ENCODE data around the gene VAPA.

DNA sequence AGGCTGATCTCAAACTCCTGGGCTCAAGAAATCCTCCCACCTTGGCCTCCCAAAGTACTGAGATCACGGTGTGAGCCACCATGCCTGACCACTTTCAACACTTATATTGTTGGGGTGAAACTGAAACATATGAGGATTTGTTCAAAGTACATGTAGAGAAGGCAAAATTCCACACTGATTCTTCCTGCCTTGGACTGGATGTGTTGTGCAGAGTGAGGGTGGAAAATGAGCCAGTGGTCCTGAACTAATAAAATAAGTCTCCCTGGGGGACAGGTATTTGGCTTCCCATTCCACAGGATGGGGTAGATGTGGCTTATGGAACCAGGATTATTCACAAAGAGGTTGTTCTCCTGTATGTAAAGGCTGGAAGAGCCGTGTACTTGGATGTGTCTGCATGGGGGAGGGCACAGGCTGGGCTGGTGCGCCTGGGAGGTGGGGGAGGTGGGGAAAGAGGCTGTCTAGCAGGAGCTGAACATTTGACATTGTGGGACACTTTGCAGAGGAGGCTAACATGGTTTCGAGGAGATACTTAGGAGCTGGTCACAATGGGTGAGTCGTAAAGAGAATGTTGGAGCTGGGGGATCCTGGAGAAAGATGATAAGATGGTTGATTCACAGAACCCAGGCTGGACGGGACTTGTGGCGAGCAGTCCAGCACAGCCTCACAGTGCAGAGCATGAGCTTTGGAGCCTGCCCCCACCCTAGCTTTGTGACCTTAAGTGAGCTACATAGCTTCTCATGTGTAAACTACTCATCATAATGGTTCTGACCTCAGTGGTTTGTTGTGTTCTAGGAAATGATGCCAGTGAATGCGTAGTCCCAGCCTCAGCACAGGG, 28.4 kb upstream of the VAPA start, which contains the start of gene TXNDC2:
- TF ChIP-seq, protein P1, sequence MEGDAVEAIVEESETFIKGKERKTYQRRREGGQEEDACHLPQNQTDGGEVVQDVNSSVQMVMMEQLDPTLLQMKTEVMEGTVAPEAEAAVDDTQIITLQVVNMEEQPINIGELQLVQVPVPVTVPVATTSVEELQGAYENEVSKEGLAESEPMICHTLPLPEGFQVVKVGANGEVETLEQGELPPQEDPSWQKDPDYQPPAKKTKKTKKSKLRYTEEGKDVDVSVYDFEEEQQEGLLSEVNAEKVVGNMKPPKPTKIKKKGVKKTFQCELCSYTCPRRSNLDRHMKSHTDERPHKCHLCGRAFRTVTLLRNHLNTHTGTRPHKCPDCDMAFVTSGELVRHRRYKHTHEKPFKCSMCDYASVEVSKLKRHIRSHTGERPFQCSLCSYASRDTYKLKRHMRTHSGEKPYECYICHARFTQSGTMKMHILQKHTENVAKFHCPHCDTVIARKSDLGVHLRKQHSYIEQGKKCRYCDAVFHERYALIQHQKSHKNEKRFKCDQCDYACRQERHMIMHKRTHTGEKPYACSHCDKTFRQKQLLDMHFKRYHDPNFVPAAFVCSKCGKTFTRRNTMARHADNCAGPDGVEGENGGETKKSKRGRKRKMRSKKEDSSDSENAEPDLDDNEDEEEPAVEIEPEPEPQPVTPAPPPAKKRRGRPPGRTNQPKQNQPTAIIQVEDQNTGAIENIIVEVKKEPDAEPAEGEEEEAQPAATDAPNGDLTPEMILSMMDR (optimal IDR thresholded peaks at IDR 0.05 in 1 of 3, IDR thresholded peaks at IDR 0.05 in 1 of 3, conservative IDR thresholded peaks at IDR 0.05 in 1 of 3; ENCODE audit: extremely low read depth in 1 of 3, insufficient read depth in 2 of 3, low read length in 3 of 3) = no peak
- no peak for TF ChIP-seq EZH2 (IDR thresholded peaks at IDR 0.05; ENCODE audit: low read length)
